K562 (cell line): ENCODE results near the gene SPTBN4. TPM values are rescaled to one million over a fixed set of nuclear protein-coding genes. Genes with fewer than 3 reads are reported as not detected.
A peak's percentile ranks its signal among the peaks of the same experiment; 100 is the strongest.

Experiments
- ATAC-seq: fragments of 200-7000 bp; cut with Tn5 transposase; 3 replicates; pipeline ENCODE4 v1.9.1; 2020; ENCODE audit warnings: moderate library complexity
- BruUV-seq: library from RNA; stranded (reverse); fragments of 400-500 nt; replicated peaks from 2 replicates; lab custom pipeline; 2021; lab: Mats Ljungman, UMichigan
- CTCF ChIA-PET: fragments of 300-600 bp; formaldehyde crosslinking; extraction: SDS; loops from one replicate; lab custom pipeline; 2021; ENCODE audit warnings: low intra/inter-chr PET ratio; lab: Yijun Ruan, JAX
- POLR2A ChIA-PET: fragments of 300-600, 350-650 bp; sonication (Branson Sonifier 250); formaldehyde crosslinking; extraction: SDS; loops from one replicate; lab custom pipeline; 2021; ENCODE audit warnings: antibody characterized with exemption, inconsistent platforms; lab: Yijun Ruan, JAX
- DNase-seq, 4 experiments: peaks; one replicate each; pipeline versions ENCODE4 v3.0.0 to v3.0.0-alpha.2; 2011 to 2018; ENCODE audit warnings: low spot score in 3 of 4, mixed read lengths in 3 of 4; ENCODE audit errors: extremely low read depth in 1 of 4
- FAIRE-seq: peaks from 2 replicates; lab custom pipeline; 2011; peaks lifted over from hg19 to GRCh38; lab: Jason Lieb, UNC
- H2AFZ ChIP-seq: 2 replicates; pipeline ENCODE4 v1.6.0; 2011; ENCODE audit warnings: low read depth, low read length, control low read depth, inconsistent platforms
- H3K27ac ChIP-seq: fragments of 200-600 bp; 3 replicates; pipeline ENCODE4 v1.8.0; 2011; ENCODE audit warnings: low read depth, mild to moderate bottlenecking, control low read depth, inconsistent platforms, low read length, moderate library complexity, mixed read lengths; ENCODE audit errors: extremely low read depth
- H3K27me3 ChIP-seq, 2 experiments: fragments of 300-600 bp in 1 of 2; 2 replicates in 1 of 2; 3 replicates in 1 of 2; pipeline versions ENCODE4 v1.6.0 to v1.8.0; 2011; ENCODE audit warnings: inconsistent platforms in 2 of 2, low read length in 2 of 2, mild to moderate bottlenecking in 1 of 2, mixed read lengths in 1 of 2, moderate library complexity in 1 of 2; ENCODE audit not compliant: control insufficient read depth in 2 of 2, insufficient read depth in 2 of 2
- H3K36me3 ChIP-seq: fragments of 300-600 bp; 3 replicates; pipeline ENCODE4 v1.8.0; 2011; ENCODE audit warnings: mild to moderate bottlenecking, low read length, inconsistent platforms; ENCODE audit not compliant: control insufficient read depth, insufficient read depth
- H3K4me1 ChIP-seq, 2 experiments: fragments of 200-600 bp in 1 of 2; replicated peaks in 1 of 2; 2 replicates in 1 of 2; 3 replicates in 1 of 2; pipeline versions ENCODE4 v1.5.1 to v1.8.0; 2011; ENCODE audit warnings: inconsistent platforms in 2 of 2, low read length in 2 of 2, mild to moderate bottlenecking in 1 of 2, mixed read lengths in 1 of 2, moderate library complexity in 1 of 2; ENCODE audit not compliant: control insufficient read depth in 2 of 2, insufficient read depth in 2 of 2
- H3K4me2 ChIP-seq: 2 replicates; pipeline ENCODE4 v1.6.1; 2011; ENCODE audit warnings: low read length, control low read depth, inconsistent platforms, mixed read lengths; ENCODE audit not compliant: insufficient read depth
- H3K4me3 ChIP-seq: fragments of 200-600 bp; sonication (generic), shearing (Covaris generic); 2 replicates; pipeline ENCODE4 v1.5.1; 2016; ENCODE audit warnings: control low read depth, inconsistent platforms
- H3K79me2 ChIP-seq: fragments of 200-600 bp; 3 replicates; pipeline ENCODE4 v1.8.0; 2011; ENCODE audit warnings: low read length, inconsistent platforms; ENCODE audit not compliant: control insufficient read depth, insufficient read depth
- H3K9ac ChIP-seq, 2 experiments: 2 replicates each; pipeline versions ENCODE4 v1.6.0 to v1.6.1; 2011; ENCODE audit warnings: low read depth in 2 of 2, low read length in 2 of 2, control low read depth in 1 of 2, inconsistent platforms in 1 of 2, mild to moderate bottlenecking in 1 of 2, mixed read lengths in 1 of 2; ENCODE audit not compliant: insufficient read depth in 1 of 2
- H3K9me1 ChIP-seq: one replicate; pipeline ENCODE4 v1.6.0; 2011; ENCODE audit warnings: inconsistent platforms, mild to moderate bottlenecking, low read length, moderate library complexity; ENCODE audit not compliant: control insufficient read depth, insufficient read depth
- H3K9me3 ChIP-seq: replicated peaks from 2 replicates; pipeline ENCODE4 v1.5.1; 2011; ENCODE audit warnings: low read depth, low read length, inconsistent platforms; ENCODE audit not compliant: control insufficient read depth, insufficient read depth
- H4K20me1 ChIP-seq: replicated peaks from 2 replicates; pipeline ENCODE4 v1.6.1; 2011; ENCODE audit warnings: low read length, inconsistent platforms, mixed read lengths; ENCODE audit not compliant: control insufficient read depth, insufficient read depth
- AFF1 ChIP-seq, 2 experiments: fragments of 450-650 bp; IDR thresholded peaks; 2 replicates each; pipeline ENCODE4 v1.6.1; 2018; ENCODE audit warnings: mild to moderate bottlenecking in 2 of 2, low read depth in 1 of 2; ENCODE audit not compliant: partially characterized antibody in 2 of 2
- RBM22 ChIP-seq: fragments of 200-400 bp; formaldehyde crosslinking; IDR thresholded peaks from 2 replicates; pipeline ENCODE4 v1.6.1; 2018; ENCODE audit warnings: low read length, low read depth; ENCODE audit not compliant: poor library complexity, severe bottlenecking
- RFX1 ChIP-seq: fragments of 450-650 bp; IDR thresholded peaks from 2 replicates; pipeline ENCODE4 v1.6.1; 2016; ENCODE audit warnings: mild to moderate bottlenecking, moderate library complexity
- RHOXF2B ChIP-seq: fragments of 250-450 bp; sonication (Bioruptor Pico); conservative IDR thresholded peaks from 2 replicates; pipeline ENCODE4 v1.5.1; 2021
- WGBS: fragments of 100-300 bp; shearing (Covaris generic); methylation state at CpG from one replicate; pipeline ENCODE4 v1.1.6; 2016; ENCODE audit warnings: low coverage, mixed read lengths; ENCODE audit not compliant: insufficient coverage; ENCODE audit errors: missing lambda C conversion rate; 5-methylcytosine and 5-hydroxymethylcytosine counted together
- in situ Hi-C: fragments of 300-500 bp; cut with MboI; formaldehyde crosslinking; loops from 4 replicates; pipeline ENCODE4 v1.15.0; 2018; ENCODE audit warnings: inconsistent platforms, mixed read lengths
- intact Hi-C: fragments of 100-400 bp; cut with micrococcal nuclease; formaldehyde crosslinking; loops from 2 replicates; pipeline ENCODE4 v1.14.2; 2022
- polyA plus RNA-seq, 8 experiments: library from polyadenylated mRNA; depleted of rRNA in 4 of 8; stranded (reverse) in 5 of 8; unstranded in 3 of 8; fragments of >200 nt; fragmentation: Nextera tagmentation in 2 of 8; fragmentation: Illumina TruSeq in 1 of 8; extraction: Ambion mirVana in 2 of 8; extraction: Trizol in 1 of 8; gene quantifications; 2 replicates each; pipeline versions ENCODE4 v1.2.1 to v1.2.3, GENCODE V29; 2011 to 2014; ENCODE audit warnings: inconsistent platforms in 1 of 8, missing spikeins in 1 of 8
- total RNA-seq, 7 experiments: library from RNA; depleted of rRNA in 6 of 7; stranded (reverse); fragments of >200 nt in 6 of 7; fragmentation: Illumina TruSeq in 2 of 7; extraction: Trizol in 2 of 7; gene quantifications; 2 replicates each; pipeline versions ENCODE4 v1.2.1 to v1.2.3, GENCODE V29; 2011 to 2021; ENCODE audit warnings: low replicate concordance in 1 of 7

The SPTBN4 gene
- total and polyA plus RNA-seq, 9 of the 15 experiments (the other 6 are each of a cell fraction or from before 2014, with no cell fraction given) = 0.01 to 1.5 (median 0.86) TPM

- POLR2A ChIA-PET = interaction anchor here (1.1 to 1.8 kb wide), 2 partner anchors 10 to 25 kb away, joined by 3 to 7 read pairs; no protein-coding TSS in a partner anchor
Measured at GRCh38 chr19:40565910-40566495, 99.2 kb downstream of the SPTBN4 start.

More at GRCh38 chr19:40565910-40566495, 99.2 kb downstream of the SPTBN4 start:
- H3K4me1 ChIP-seq = peaks cover 4 to 31% of the 10 kb centered on the region in 2 experiments
- BruUV-seq = no TSS peak
- H4K20me1 ChIP-seq = no peaks in the 10 kb centered on the region
- H3K4me3 ChIP-seq = no peak overlapping the region
- CTCF ChIA-PET = no interaction called here
- ATAC-seq (no peak), FAIRE-seq (no peak), DNase-seq (no peak)
- WGBS = 31% methylated on average over 4 of the region's 14 CpGs
- no peaks in the 10 kb centered on the region for H3K9me1 ChIP-seq
- H3K9me3 ChIP-seq = no peaks in the 10 kb centered on the region
- H3K27ac ChIP-seq = no peak overlapping the region
- H3K27me3 ChIP-seq = peaks cover 10 to 23% of the 10 kb centered on the region in 2 experiments; a peak in 4 of 5 replicates
- in situ Hi-C loops (no loop called here), intact Hi-C loops (no loop called here)
- H2AFZ ChIP-seq = no peak overlapping the region
- no peaks in the 10 kb centered on the region for H3K79me2 ChIP-seq
- TF ChIP-seq RFX1 = no peak
- no peak for TF ChIP-seq RBM22
- no peak for TF ChIP-seq RHOXF2B
- TF ChIP-seq AFF1 (IDR thresholded peaks at IDR 0.05; ENCODE audit: low read depth in 1 of 2, partially characterized antibody in 2 of 2) = no peak
- H3K4me2 ChIP-seq = no peak overlapping the region
- no peaks in the 10 kb centered on the region for H3K36me3 ChIP-seq
- peak overlapping the region in 1 of 2 experiments; percentile 21; a peak in 2 of 4 replicates for H3K9ac ChIP-seq
